ENCODE results near the gene CXCL16. TPM values are rescaled to one million over a fixed set of nuclear protein-coding genes. Genes with fewer than 3 reads are reported as not detected.
"Not testable (repeated sequence)": the region's sequence is repeated elsewhere in the genome, so short reads cannot be mapped to it uniquely, and the experiment has no call there.

Gene CXCL16
- total RNA-seq, 1 experiment from 2014 or later = not detected

GRCh38 chr17:4689872-4690271 lies 49.9 kb downstream of the CXCL16 start:
- H3K4me1 ChIP-seq (replicated peaks); H3K27ac ChIP-seq; DNase-seq (ENCODE audit: low read depth in 1 of 2, low spot score in 2 of 2); H3K9me3 ChIP-seq (replicated peaks); H3K27me3 ChIP-seq (replicated peaks); H3K4me3 ChIP-seq: not testable (repeated sequence)
- peaks cover 59% of the 10 kb centered on the region for H3K36me3 ChIP-seq

- peaks cover 57% of the 10 kb centered on the region for H3K36me3 ChIP-seq
- H3K4me3 ChIP-seq; H3K9me3 ChIP-seq (replicated peaks); H3K4me1 ChIP-seq (replicated peaks); H3K27ac ChIP-seq; DNase-seq (ENCODE audit: low read depth in 1 of 2, low spot score in 2 of 2); H3K27me3 ChIP-seq (replicated peaks): not testable (repeated sequence)
Observed at GRCh38 chr17:4683739-4684138, 56.0 kb downstream of the CXCL16 start.

Other genes with a start within 250 kb of the CXCL16 start
- 0.11 TPM in 1 of 2 replicates, not detected in the other for gene SPNS2, start 241.0 kb downstream of the CXCL16 start, total RNA-seq (2014; rRNA removed; shearing (Covaris generic))
- gene MYBBP1A, start 184.5 kb downstream of the CXCL16 start, total RNA-seq (2014; rRNA removed; shearing (Covaris generic)) = 43.4 and 46.6 TPM in 2 replicates
- gene GGT6, start 179.4 kb downstream of the CXCL16 start, total RNA-seq (2014; rRNA removed; shearing (Covaris generic)) = not detected in 2 replicates
- gene SMTNL2, start 155.4 kb downstream of the CXCL16 start, total RNA-seq (2014; rRNA removed; shearing (Covaris generic)) = not detected in 2 replicates
- not detected in 2 replicates for gene ALOX15, start 98.2 kb downstream of the CXCL16 start, total RNA-seq (2014; rRNA removed; shearing (Covaris generic))
- gene PELP1, start 35.8 kb downstream of the CXCL16 start, total RNA-seq (2014; rRNA removed; shearing (Covaris generic)) = 18.1 and 28.7 TPM in 2 replicates
- 2.6 and 8.2 TPM in 2 replicates for gene ARRB2, start 29.3 kb downstream of the CXCL16 start, total RNA-seq (2014; rRNA removed; shearing (Covaris generic))
- gene MED11, start 8.5 kb downstream of the CXCL16 start, total RNA-seq (2014; rRNA removed; shearing (Covaris generic)) = 16.7 and 26.9 TPM in 2 replicates
- not detected in 2 replicates for gene ZMYND15, start 95 bp downstream of the CXCL16 start, total RNA-seq (2014; rRNA removed; shearing (Covaris generic))
- not detected in 2 replicates for gene TM4SF5, start 32.0 kb upstream of the CXCL16 start, total RNA-seq (2014; rRNA removed; shearing (Covaris generic))
- gene VMO1, start 46.4 kb upstream of the CXCL16 start, total RNA-seq (2014; rRNA removed; shearing (Covaris generic)) = not detected in 2 replicates
- not detected in 2 replicates for gene GLTPD2, start 49.0 kb upstream of the CXCL16 start, total RNA-seq (2014; rRNA removed; shearing (Covaris generic))
- 197 and 257 TPM in 2 replicates for gene PSMB6, start 56.2 kb upstream of the CXCL16 start, total RNA-seq (2014; rRNA removed; shearing (Covaris generic))
- gene PLD2, start 67.2 kb upstream of the CXCL16 start, total RNA-seq (2014; rRNA removed; shearing (Covaris generic)) = 7.6 and 16.8 TPM in 2 replicates
- gene MINK1, start 93.4 kb upstream of the CXCL16 start, total RNA-seq (2014; rRNA removed; shearing (Covaris generic)) = 10.0 and 20.0 TPM in 2 replicates
- gene C17orf107, start 159.6 kb upstream of the CXCL16 start, total RNA-seq (2014; rRNA removed; shearing (Covaris generic)) = 0.18 TPM in 1 of 2 replicates, not detected in the other
- gene CHRNE, start 163.2 kb upstream of the CXCL16 start, total RNA-seq (2014; rRNA removed; shearing (Covaris generic)) = 0.29 TPM in 1 of 2 replicates, not detected in the other
- gene GP1BA, start 192.3 kb upstream of the CXCL16 start, total RNA-seq (2014; rRNA removed; shearing (Covaris generic)) = not detected in 2 replicates
- gene SLC25A11, start 200.1 kb upstream of the CXCL16 start, total RNA-seq (2014; rRNA removed; shearing (Covaris generic)) = 67.6 and 68.4 TPM in 2 replicates
- 4.2 and 13.0 TPM in 2 replicates for gene RNF167, start 200.3 kb upstream of the CXCL16 start, total RNA-seq (2014; rRNA removed; shearing (Covaris generic))
- gene PFN1, start 208.6 kb upstream of the CXCL16 start, total RNA-seq (2014; rRNA removed; shearing (Covaris generic)) = 1,207 and 1,337 TPM in 2 replicates
- 5.2 and 6.6 TPM in 2 replicates for gene ENO3, start 211.2 kb upstream of the CXCL16 start, total RNA-seq (2014; rRNA removed; shearing (Covaris generic))
- 63.5 and 71.4 TPM in 2 replicates for gene SPAG7, start 227.9 kb upstream of the CXCL16 start, total RNA-seq (2014; rRNA removed; shearing (Covaris generic))
- gene CAMTA2, start 247.7 kb upstream of the CXCL16 start, total RNA-seq (2014; rRNA removed; shearing (Covaris generic)) = 6.3 and 19.7 TPM in 2 replicates

All from SJSA1 (cell line).